Ascending aorta (tissue), 2 donors: Measurements from ENCODE around the gene TTLL5. TPM values are rescaled to one million over a fixed set of nuclear protein-coding genes. Genes with fewer than 3 reads are reported as not detected.

Experiments used
- DNase-seq, 2 donors: peaks; one replicate each; pipeline ENCODE4 v3.0.0-alpha.2; 2019; ENCODE audit warnings: low spot score in 2 of 2
- H3K27ac ChIP-seq, 2 donors: fragments of 200-600 bp; sonication (generic); one replicate each; pipeline ENCODE4 v1.5.1; 2016 to 2017; ENCODE audit warnings: mild to moderate bottlenecking in 1 of 2
- H3K27me3 ChIP-seq: fragments of 200-600 bp; sonication (generic); one replicate; pipeline ENCODE4 v1.5.1; 2017
- H3K36me3 ChIP-seq, 2 donors: fragments of 200-600 bp; sonication (generic); one replicate each; pipeline ENCODE4 v1.5.1; 2016
- H3K4me1 ChIP-seq, 2 donors: fragments of 200-600 bp; sonication (generic); one replicate each; pipeline ENCODE4 v1.5.1; 2016 to 2017; ENCODE audit warnings: mild to moderate bottlenecking in 1 of 2
- H3K4me3 ChIP-seq, 2 donors: fragments of 200-600 bp; sonication (generic); one replicate each; pipeline ENCODE4 v1.5.1; 2016 to 2017; ENCODE audit warnings: mild to moderate bottlenecking in 1 of 2
- H3K9me3 ChIP-seq, 2 donors: fragments of 200-600 bp; sonication (generic); one replicate each; pipeline ENCODE4 v1.5.1; 2016
- CTCF ChIP-seq, 3 experiments: fragments of 200-600 bp in 2 of 3; fragments of 450-650 bp in 1 of 3; sonication (generic) in 2 of 3; IDR thresholded peaks; one replicate each; pipeline ENCODE4 v1.5.1; 2016 to 2019; ENCODE audit warnings: antibody characterized with exemption in 3 of 3, mild to moderate bottlenecking in 1 of 3, moderate library complexity in 1 of 3
- intact Hi-C: fragments of 100-400 bp; cut with DNase I; formaldehyde crosslinking; loops from one replicate; pipeline ENCODE4 v1.15.1; 2023
- total RNA-seq: library from RNA; depleted of rRNA; stranded (reverse); fragments of >200 nt; gene quantifications from one replicate; pipeline ENCODE4 v1.1.0, GENCODE V29; 2016

Gene TTLL5
- total RNA-seq, 1 donor from 2014 or later, result 43.1 TPM

GRCh38 chr14:75655235-75655634 is 5.8 kb upstream of the TTLL5 start:
- Histone ChIP-seq H3K27me3 (no peaks in the 10 kb centered on the region), H3K9me3 (no peaks in the 10 kb centered on the region), H3K27ac (no peak overlapping the region), H3K4me3 (no peak overlapping the region), H3K4me1 (peaks cover 0 to 2% of the 10 kb centered on the region in 2 donors), H3K36me3 (peaks cover 27 to 36% of the 10 kb centered on the region in 2 donors)
- DNase-seq, result no peak
- intact Hi-C loops, result loop anchor here (10.0 kb wide), 1 partner anchor 340 kb away; no protein-coding TSS in a partner anchor
- TF ChIP-seq CTCF (IDR thresholded peaks at IDR 0.05), result no peak

- no peak for DNase-seq
- no peaks in the 10 kb centered on the region for H3K27me3 ChIP-seq
- intact Hi-C loops, result loop anchor here (10.0 kb wide), 1 partner anchor 343 kb away; no protein-coding TSS in a partner anchor
- no peak overlapping the region for H3K27ac ChIP-seq
- H3K4me1 ChIP-seq, result peaks cover 4 to 6% of the 10 kb centered on the region in 2 donors
- H3K9me3 ChIP-seq, result no peaks in the 10 kb centered on the region
- peaks cover 13 to 15% of the 10 kb centered on the region in 2 donors for H3K36me3 ChIP-seq
- TF ChIP-seq CTCF (IDR thresholded peaks at IDR 0.05), result no peak
- H3K4me3 ChIP-seq, result no peak overlapping the region
Measured at GRCh38 chr14:75657331-75657730, 3.7 kb upstream of the TTLL5 start.

- Histone ChIP-seq H3K36me3 (peaks cover 5 to 15% of the 10 kb centered on the region in 2 donors), H3K4me3 (no peak overlapping the region), H3K27me3 (no peaks in the 10 kb centered on the region), H3K4me1 (peaks cover 4 to 6% of the 10 kb centered on the region in 2 donors), H3K27ac (no peak overlapping the region), H3K9me3 (no peaks in the 10 kb centered on the region)
- intact Hi-C loops, result loop anchor here (10.0 kb wide), 1 partner anchor 344 kb away; no protein-coding TSS in a partner anchor
- no peak for DNase-seq
- TF ChIP-seq CTCF (IDR thresholded peaks at IDR 0.05), result no peak
Measured at GRCh38 chr14:75658957-75659356, 2.1 kb upstream of the TTLL5 start.

- DNase-seq, result no peak
- H3K36me3 ChIP-seq, result peaks cover 0 to 12% of the 10 kb centered on the region in 2 donors
Measured at GRCh38 chr14:75660238-75660629, 812 bp upstream of the TTLL5 start.

GRCh38 chr14:75661499-75661814 is 411 bp downstream of the TTLL5 start:
- Histone ChIP-seq H3K36me3 (peaks cover 0 to 2% of the 10 kb centered on the region in 2 donors), H3K9me3 (no peaks in the 10 kb centered on the region), H3K4me3 (peak overlapping the region; percentile 74 to 100), H3K27ac (peak overlapping the region; percentile 78 to 87), H3K27me3 (no peaks in the 10 kb centered on the region), H3K4me1 (peaks cover 4 to 6% of the 10 kb centered on the region in 2 donors)
- intact Hi-C loops, result loop anchor here (1.0 to 5.0 kb wide), 3 partner anchors 42 to 491 kb away; partner anchors contain the start of gene GPATCH2L
- no peak for DNase-seq
- no peak for TF ChIP-seq CTCF (IDR thresholded peaks at IDR 0.05)

More at GRCh38 chr14:75660238-75660629, 812 bp upstream of the TTLL5 start:
- intact Hi-C loops, result loop anchor here (2.0 to 5.0 kb wide), 2 partner anchors 323 to 492 kb away; partner anchors contain the start of gene GPATCH2L
- H3K27me3 ChIP-seq, result no peaks in the 10 kb centered on the region
- TF ChIP-seq CTCF (IDR thresholded peaks at IDR 0.05), result no peak
- H3K4me1 ChIP-seq, result peaks cover 4 to 6% of the 10 kb centered on the region in 2 donors
- peak overlapping the region; percentile 78 to 87 for H3K27ac ChIP-seq
- no peaks in the 10 kb centered on the region for H3K9me3 ChIP-seq
- peak overlapping the region; percentile 74 to 100 for H3K4me3 ChIP-seq
